B cell (primary cell): Measurements from ENCODE around the gene HCK. TPM values are rescaled to one million over a fixed set of nuclear protein-coding genes. Genes with fewer than 3 reads are reported as not detected.

ENCODE experiments used
- ATAC-seq: fragments of 200-7000 bp; cut with Tn5 transposase; one replicate; pipeline ENCODE4 v1.10.0; 2021; ENCODE audit warnings: low read depth, mild to moderate bottlenecking, moderate number of reproducible peaks, moderate library complexity
- CTCF ChIA-PET: fragments of 350-600 bp; sonication (Branson Sonifier 250); formaldehyde crosslinking; loops from one replicate; lab custom pipeline; 2021; ENCODE audit warnings: antibody characterized with exemption, inconsistent platforms; lab: Charles Lee
- POLR2A ChIA-PET: fragments of 350-600 bp; sonication (Branson Sonifier 250); formaldehyde crosslinking; loops from one replicate; lab custom pipeline; 2021; ENCODE audit warnings: antibody characterized with exemption; lab: Charles Lee
- DNase-seq: peaks from one replicate; pipeline ENCODE4 v3.0.0; 2013
- H2AFZ ChIP-seq: 2 replicates; pipeline ENCODE4 v1.6.1; 2012; ENCODE audit warnings: mild to moderate bottlenecking, low read depth, low read length; ENCODE audit not compliant: insufficient read depth, poor library complexity, severe bottlenecking
- H3K27ac ChIP-seq, 2 donors: 1 replicate in 1 of 2; 2 replicates in 1 of 2; pipeline ENCODE4 v1.5.1; 2012 to 2013; ENCODE audit warnings: low read length in 2 of 2, mild to moderate bottlenecking in 2 of 2, moderate library complexity in 1 of 2
- H3K27me3 ChIP-seq, 4 experiments: fragments of 200-600 bp in 1 of 4; sonication (generic) in 1 of 4; replicated peaks in 1 of 4; 1 replicate in 2 of 4; 2 replicates in 2 of 4; pipeline versions ENCODE4 v1.6.1 to v1.7.0; 2013 to 2016; ENCODE audit warnings: low read length in 3 of 4, mild to moderate bottlenecking in 2 of 4, mixed read lengths in 1 of 4, moderate library complexity in 1 of 4; ENCODE audit not compliant: insufficient read depth in 4 of 4, control insufficient read depth in 3 of 4; ENCODE audit errors: control extremely low read depth in 1 of 4
- H3K36me3 ChIP-seq, 2 experiments: replicated peaks in 1 of 2; 1 replicate in 1 of 2; 2 replicates in 1 of 2; pipeline versions ENCODE4 v1.6.1 to v1.7.1; 2013; ENCODE audit warnings: low read length in 1 of 2; ENCODE audit not compliant: insufficient read depth in 2 of 2, control insufficient read depth in 1 of 2; ENCODE audit errors: control extremely low read depth in 1 of 2, extremely low read depth in 1 of 2
- H3K4me1 ChIP-seq, 2 donors: fragments of 200-600 bp in 1 of 2; sonication (generic) in 1 of 2; 1 replicate in 1 of 2; 2 replicates in 1 of 2; pipeline versions ENCODE4 v1.5.1 to v1.6.1; 2013 to 2017; ENCODE audit warnings: low read length in 2 of 2; ENCODE audit not compliant: control insufficient read depth in 2 of 2, insufficient read depth in 2 of 2
- H3K4me2 ChIP-seq: replicated peaks from 2 replicates; pipeline ENCODE3; 2012; ENCODE audit warnings: mild to moderate bottlenecking, low read depth, low read length; ENCODE audit not compliant: poor library complexity, severe bottlenecking
- H3K4me3 ChIP-seq, 5 experiments: fragments of 200-600 bp in 1 of 5; sonication (generic) in 1 of 5; 1 replicate in 3 of 5; 2 replicates in 2 of 5; pipeline versions ENCODE4 v1.5.1 to v1.7.0; 2011 to 2016; ENCODE audit warnings: low read length in 4 of 5, mild to moderate bottlenecking in 4 of 5, low read depth in 2 of 5, control low read depth in 1 of 5, moderate library complexity in 1 of 5; ENCODE audit not compliant: insufficient read depth in 1 of 5; ENCODE audit errors: control extremely low read depth in 1 of 5, extremely low read depth in 1 of 5
- H3K79me2 ChIP-seq: fragments of 200-600 bp; sonication (generic); one replicate; pipeline ENCODE4 v1.6.0; 2016; ENCODE audit warnings: low read length; ENCODE audit not compliant: control insufficient read depth, insufficient read depth
- H3K9ac ChIP-seq: fragments of 200-600 bp; sonication (generic); 2 replicates; pipeline ENCODE4 v1.6.1; 2017; ENCODE audit warnings: mild to moderate bottlenecking, low read length, moderate library complexity
- H3K9me3 ChIP-seq, 3 donors: one replicate each; pipeline versions ENCODE4 v1.6.1 to v1.7.1; 2013; ENCODE audit warnings: low read length in 2 of 3; ENCODE audit not compliant: control insufficient read depth in 2 of 3, insufficient read depth in 1 of 3; ENCODE audit errors: control extremely low read depth in 1 of 3
- H4K20me1 ChIP-seq: 2 replicates; pipeline ENCODE4 v1.6.0; 2012; ENCODE audit warnings: mild to moderate bottlenecking, low read length; ENCODE audit not compliant: insufficient read depth, control insufficient read depth, poor library complexity, severe bottlenecking
- H3K27ac Mint-ChIP-seq: one replicate; pipeline ENCODE4 v1.8.0; 2021; ENCODE audit warnings: mixed read lengths
- H3K27me3 Mint-ChIP-seq: one replicate; pipeline ENCODE4 v1.8.0; 2021; ENCODE audit warnings: mixed read lengths
- H3K4me1 Mint-ChIP-seq: one replicate; pipeline ENCODE4 v1.8.0; 2021; ENCODE audit warnings: mixed read lengths
- H3K4me3 Mint-ChIP-seq: one replicate; pipeline ENCODE4 v1.8.0; 2021; ENCODE audit warnings: mixed read lengths
- H3K9me3 Mint-ChIP-seq: one replicate; pipeline ENCODE4 v1.8.0; 2022; ENCODE audit warnings: mixed read lengths; ENCODE audit not compliant: insufficient read depth
- CTCF ChIP-seq: fragments of 200-600 bp; IDR thresholded peaks from one replicate; pipeline ENCODE4 v1.8.0; 2022; ENCODE audit warnings: antibody characterized with exemption, mild to moderate bottlenecking
- EZH2 ChIP-seq: IDR thresholded peaks from 2 replicates; pipeline ENCODE4 v1.6.1; 2012; ENCODE audit warnings: borderline replicate concordance, low read depth, mild to moderate bottlenecking, moderate library complexity, low read length; ENCODE audit not compliant: insufficient read depth, poor library complexity, severe bottlenecking
- WGBS: methylation state at CpG from one replicate; pipeline ENCODE4 v1.1.5; 2013; ENCODE audit warnings: missing lambda C conversion rate; ENCODE audit not compliant: insufficient coverage; 5-methylcytosine and 5-hydroxymethylcytosine counted together
- intact Hi-C: fragments of 100-400 bp; cut with micrococcal nuclease; formaldehyde crosslinking; loops from one replicate; pipeline ENCODE4 v1.10.0; 2022
- polyA plus RNA-seq: library from polyadenylated mRNA; depleted of rRNA; stranded (reverse); fragments of >200 nt; gene quantifications from 2 replicates; pipeline ENCODE4 v1.2.3, GENCODE V29; 2012
- total RNA-seq, 2 donors: library from RNA; stranded (reverse); fragments of 120-200 nt in 1 of 2; gene quantifications; 1 replicate in 1 of 2; 2 replicates in 1 of 2; pipeline versions ENCODE4 v1.2.3 to v1.2.4, GENCODE V29; 2013 to 2022

The HCK gene
- total and polyA plus RNA-seq, 2 donors (not counting 1 experiment from before 2014, with no cell fraction given) = 33.3 to 48.6 TPM

- H3K4me1 Mint-ChIP-seq = no peaks in the 10 kb centered on the region
- DNase-seq (no peak), ATAC-seq (no peak)
- no peak within 1 kb of the TSS for H3K27ac Mint-ChIP-seq
- H3K4me3 Mint-ChIP-seq = no peak within 1 kb of the TSS
- CTCF ChIA-PET = no interaction called here
- H2AFZ ChIP-seq = no peak within 1 kb of the TSS
- POLR2A ChIA-PET = no interaction called here
- H3K79me2 ChIP-seq = no peaks in the 10 kb centered on the region
- TF ChIP-seq EZH2 (no peak), CTCF (no peak)
- H3K9ac ChIP-seq = no peak within 1 kb of the TSS
- peaks cover 31% of the 10 kb centered on the region for H3K27me3 Mint-ChIP-seq
- no peak within 1 kb of the TSS for H3K27ac ChIP-seq
- no peak within 1 kb of the TSS for H3K4me3 ChIP-seq
- intact Hi-C loops = no loop called here
- no peaks in the 10 kb centered on the region for H4K20me1 ChIP-seq
- no peaks in the 10 kb centered on the region for H3K4me1 ChIP-seq
- H3K36me3 ChIP-seq = no peaks in the 10 kb centered on the region
- 70% methylated on average over 2 of the region's 2 CpGs for WGBS
- H3K4me2 ChIP-seq = no peak within 1 kb of the TSS
- H3K9me3 Mint-ChIP-seq = no peaks in the 10 kb centered on the region
- H3K9me3 ChIP-seq = no peaks in the 10 kb centered on the region
- peaks cover 0 to 12% (median 1%) of the 10 kb centered on the region in 4 experiments for H3K27me3 ChIP-seq
Measured at GRCh38 chr20:32010101-32010500, 41.9 kb upstream of the HCK start, which contains the start of gene CCM2L. Gene CCM2L, plus strand, starts transcription at chr20:32010438. Its CDS starts 17 bp downstream, at chr20:32010455.

- 95% methylated on average over 6 of the region's 8 CpGs for WGBS
- Histone ChIP-seq H4K20me1 (no peaks in the 10 kb centered on the region), H3K4me1 (no peaks in the 10 kb centered on the region), H3K4me2 (no peak overlapping the region), H2AFZ (no peak overlapping the region), H3K27ac (no peak overlapping the region), H3K9ac (no peak overlapping the region), H3K27me3 (peaks cover 0 to 17% (median 3%) of the 10 kb centered on the region in 4 experiments), H3K79me2 (no peaks in the 10 kb centered on the region), H3K9me3 (no peaks in the 10 kb centered on the region), H3K36me3 (no peaks in the 10 kb centered on the region), H3K4me3 (no peak overlapping the region)
- ATAC-seq (no peak), DNase-seq (no peak)
- POLR2A ChIA-PET = no interaction called here
- no peak for TF ChIP-seq EZH2
- no peak for TF ChIP-seq CTCF
- Mint-ChIP-seq H3K4me1 (no peaks in the 10 kb centered on the region), H3K27me3 (peaks cover 37% of the 10 kb centered on the region), H3K27ac (no peak overlapping the region), H3K4me3 (no peak overlapping the region), H3K9me3 (no peaks in the 10 kb centered on the region)
- CTCF ChIA-PET = no interaction called here
- intact Hi-C loops = no loop called here
Measured at GRCh38 chr20:32010666-32011065, 41.4 kb upstream of the HCK start.
